Peyer's patch (tissue), 4 donors: Measurements from ENCODE around the gene AJM1.

Experiments
- POLR2A ChIP-seq, 2 donors: fragments of 450-650 bp; IDR thresholded peaks; one replicate each; pipeline ENCODE4 v1.5.1; 2017; ENCODE audit warnings: antibody characterized with exemption in 2 of 2, mild to moderate bottlenecking in 2 of 2, moderate library complexity in 2 of 2
- TF ChIP-seq, protein P1 (sequence below), 6 experiments: fragments of 450-650 bp in 4 of 6; fragments of 200-600 bp in 2 of 6; sonication (generic) in 1 of 6; IDR thresholded peaks; one replicate each; pipeline ENCODE4 v1.5.1; 2017 to 2019; ENCODE audit warnings: antibody characterized with exemption in 6 of 6, mild to moderate bottlenecking in 3 of 6, moderate library complexity in 1 of 6

DNA sequence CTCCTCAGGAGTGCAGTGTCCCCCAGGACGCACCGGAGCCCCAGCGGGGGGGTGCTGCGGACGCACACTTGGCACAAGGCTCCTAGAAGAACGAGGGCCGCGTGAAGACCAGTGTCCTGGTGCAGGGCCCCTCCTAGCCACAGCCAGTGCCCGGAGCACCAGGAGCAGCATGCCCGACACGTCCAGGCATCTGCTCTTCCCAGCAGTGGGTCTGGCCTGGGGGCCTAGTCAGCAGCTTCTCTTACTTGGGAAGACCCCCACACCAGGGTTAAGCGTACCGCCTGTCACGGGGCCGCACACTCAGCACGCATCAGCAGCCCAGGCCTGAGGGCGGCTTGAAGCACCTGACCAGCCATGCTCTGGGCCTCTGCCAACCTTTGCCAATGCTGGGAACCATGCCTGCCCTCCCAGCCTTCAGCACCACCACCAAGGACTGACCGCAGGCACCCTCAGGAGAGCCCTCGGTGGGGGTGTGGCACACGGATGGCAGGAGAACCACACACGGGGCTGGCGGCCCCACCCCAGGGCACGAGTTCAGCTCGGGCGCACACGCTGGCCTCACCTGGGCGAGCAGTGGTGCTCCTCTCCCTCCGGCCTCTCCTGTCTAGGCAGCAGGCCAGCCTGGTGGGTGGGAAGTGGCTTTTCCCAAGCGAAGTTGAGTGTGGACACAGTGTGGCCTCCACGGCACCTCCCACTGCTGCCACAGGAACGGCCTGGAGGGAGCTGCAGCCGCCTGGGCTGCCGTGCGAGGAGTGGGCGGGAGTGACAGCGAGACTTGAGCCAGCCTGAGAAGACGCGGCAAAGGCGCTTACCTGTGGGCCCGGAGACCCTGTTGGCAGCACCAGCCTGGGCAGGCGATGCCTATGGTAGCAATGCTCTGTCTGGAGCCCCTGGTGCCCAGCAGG, 12.0 kb upstream of the AJM1 start:
- TF ChIP-seq, protein P1, sequence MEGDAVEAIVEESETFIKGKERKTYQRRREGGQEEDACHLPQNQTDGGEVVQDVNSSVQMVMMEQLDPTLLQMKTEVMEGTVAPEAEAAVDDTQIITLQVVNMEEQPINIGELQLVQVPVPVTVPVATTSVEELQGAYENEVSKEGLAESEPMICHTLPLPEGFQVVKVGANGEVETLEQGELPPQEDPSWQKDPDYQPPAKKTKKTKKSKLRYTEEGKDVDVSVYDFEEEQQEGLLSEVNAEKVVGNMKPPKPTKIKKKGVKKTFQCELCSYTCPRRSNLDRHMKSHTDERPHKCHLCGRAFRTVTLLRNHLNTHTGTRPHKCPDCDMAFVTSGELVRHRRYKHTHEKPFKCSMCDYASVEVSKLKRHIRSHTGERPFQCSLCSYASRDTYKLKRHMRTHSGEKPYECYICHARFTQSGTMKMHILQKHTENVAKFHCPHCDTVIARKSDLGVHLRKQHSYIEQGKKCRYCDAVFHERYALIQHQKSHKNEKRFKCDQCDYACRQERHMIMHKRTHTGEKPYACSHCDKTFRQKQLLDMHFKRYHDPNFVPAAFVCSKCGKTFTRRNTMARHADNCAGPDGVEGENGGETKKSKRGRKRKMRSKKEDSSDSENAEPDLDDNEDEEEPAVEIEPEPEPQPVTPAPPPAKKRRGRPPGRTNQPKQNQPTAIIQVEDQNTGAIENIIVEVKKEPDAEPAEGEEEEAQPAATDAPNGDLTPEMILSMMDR (IDR thresholded peaks at IDR 0.05) = no peak
- TF ChIP-seq POLR2A (IDR thresholded peaks at IDR 0.05) = no peak
